Cerebellar nuclear complex (tissue), 1 donor: Measurements from ENCODE around the gene CPO.

Source experiments
- DNase-seq, 2 experiments: peaks; one replicate each; lab custom pipeline; 2025; lab: John Stamatoyannopoulos, UW

Gene CPO

GRCh38 chr2:207014424-207014823 is 75.1 kb downstream of the CPO start:
- DNase-seq, result no peak

- no peak for DNase-seq
These were observed 76.6 kb downstream of the CPO start for GRCh38 chr2:207015901-207016300.
